Prostate gland (tissue), 2 donors: ENCODE results near the gene RYR3.

Source experiments
- POLR2A ChIP-seq: fragments of 450-650 bp; IDR thresholded peaks from one replicate; pipeline ENCODE4 v1.6.1; 2016; ENCODE audit warnings: antibody characterized with exemption, mild to moderate bottlenecking
- TF ChIP-seq, protein P1 (sequence below), 4 experiments: fragments of 200-600 bp in 2 of 4; fragments of 450-650 bp in 2 of 4; sonication (generic) in 2 of 4; IDR thresholded peaks; 1 replicate in 3 of 4; 2 replicates in 1 of 4; pipeline ENCODE4 v1.5.1; 2016 to 2019; ENCODE audit warnings: antibody characterized with exemption in 4 of 4, mild to moderate bottlenecking in 2 of 4, moderate library complexity in 2 of 4

DNA sequence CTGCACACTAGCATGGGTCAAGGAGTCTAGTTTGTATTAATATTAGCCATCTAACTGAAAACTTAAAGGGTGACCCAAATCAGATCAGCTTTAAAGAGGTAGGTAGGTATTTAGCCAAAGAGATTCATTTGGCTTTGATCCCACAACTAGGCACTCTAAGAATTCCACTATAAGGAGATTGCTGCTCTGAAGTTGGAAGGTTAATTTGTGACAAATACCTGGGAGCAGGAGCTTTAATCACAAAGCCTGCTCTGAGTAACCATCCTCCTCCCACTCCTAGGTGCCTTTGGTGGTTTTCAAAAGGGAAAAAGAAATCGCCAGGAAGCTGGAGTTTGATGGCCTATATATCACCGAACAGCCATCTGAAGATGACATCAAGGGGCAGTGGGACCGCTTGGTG, 537.2 kb downstream of the RYR3 start:
- TF ChIP-seq, protein P1, sequence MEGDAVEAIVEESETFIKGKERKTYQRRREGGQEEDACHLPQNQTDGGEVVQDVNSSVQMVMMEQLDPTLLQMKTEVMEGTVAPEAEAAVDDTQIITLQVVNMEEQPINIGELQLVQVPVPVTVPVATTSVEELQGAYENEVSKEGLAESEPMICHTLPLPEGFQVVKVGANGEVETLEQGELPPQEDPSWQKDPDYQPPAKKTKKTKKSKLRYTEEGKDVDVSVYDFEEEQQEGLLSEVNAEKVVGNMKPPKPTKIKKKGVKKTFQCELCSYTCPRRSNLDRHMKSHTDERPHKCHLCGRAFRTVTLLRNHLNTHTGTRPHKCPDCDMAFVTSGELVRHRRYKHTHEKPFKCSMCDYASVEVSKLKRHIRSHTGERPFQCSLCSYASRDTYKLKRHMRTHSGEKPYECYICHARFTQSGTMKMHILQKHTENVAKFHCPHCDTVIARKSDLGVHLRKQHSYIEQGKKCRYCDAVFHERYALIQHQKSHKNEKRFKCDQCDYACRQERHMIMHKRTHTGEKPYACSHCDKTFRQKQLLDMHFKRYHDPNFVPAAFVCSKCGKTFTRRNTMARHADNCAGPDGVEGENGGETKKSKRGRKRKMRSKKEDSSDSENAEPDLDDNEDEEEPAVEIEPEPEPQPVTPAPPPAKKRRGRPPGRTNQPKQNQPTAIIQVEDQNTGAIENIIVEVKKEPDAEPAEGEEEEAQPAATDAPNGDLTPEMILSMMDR (IDR thresholded peaks at IDR 0.05), result no peak
- no peak for TF ChIP-seq POLR2A
